Uterus (tissue), 2 donors: ENCODE measurements around the gene TRH.

Experiments
- CTCF ChIP-seq, 4 experiments: fragments of 200-600 bp in 2 of 4; fragments of 450-650 bp in 2 of 4; sonication (generic) in 2 of 4; IDR thresholded peaks; one replicate each; pipeline ENCODE4 v1.5.1; 2016 to 2019; ENCODE audit warnings: antibody characterized with exemption in 4 of 4, mild to moderate bottlenecking in 2 of 4, moderate library complexity in 1 of 4
- POLR2A ChIP-seq, 2 donors: fragments of 450-650 bp; IDR thresholded peaks; one replicate each; pipeline ENCODE4 v1.6.1; 2016; ENCODE audit warnings: antibody characterized with exemption in 2 of 2, mild to moderate bottlenecking in 1 of 2, moderate library complexity in 1 of 2

- TF ChIP-seq CTCF (IDR thresholded peaks at IDR 0.05) (peak; percentile 46 to 78 (median 63)), POLR2A (IDR thresholded peaks at IDR 0.05) (no peak)
Observed at GRCh38 chr3:129942296-129942695, 32.2 kb upstream of the TRH start.
